Prostate gland (tissue), 2 donors: ENCODE results near the gene EGF.
"Not testable (repeated sequence)": the region's sequence is repeated elsewhere in the genome, so short reads cannot be mapped to it uniquely, and the experiment has no call there.

Source experiments
- CTCF ChIP-seq, 4 experiments: fragments of 200-600 bp in 2 of 4; fragments of 450-650 bp in 2 of 4; sonication (generic) in 2 of 4; IDR thresholded peaks; 1 replicate in 3 of 4; 2 replicates in 1 of 4; pipeline ENCODE4 v1.5.1; 2016 to 2019; ENCODE audit warnings: antibody characterized with exemption in 4 of 4, mild to moderate bottlenecking in 2 of 4, moderate library complexity in 2 of 4
- POLR2A ChIP-seq: fragments of 450-650 bp; IDR thresholded peaks from one replicate; pipeline ENCODE4 v1.6.1; 2016; ENCODE audit warnings: antibody characterized with exemption, mild to moderate bottlenecking

DNA sequence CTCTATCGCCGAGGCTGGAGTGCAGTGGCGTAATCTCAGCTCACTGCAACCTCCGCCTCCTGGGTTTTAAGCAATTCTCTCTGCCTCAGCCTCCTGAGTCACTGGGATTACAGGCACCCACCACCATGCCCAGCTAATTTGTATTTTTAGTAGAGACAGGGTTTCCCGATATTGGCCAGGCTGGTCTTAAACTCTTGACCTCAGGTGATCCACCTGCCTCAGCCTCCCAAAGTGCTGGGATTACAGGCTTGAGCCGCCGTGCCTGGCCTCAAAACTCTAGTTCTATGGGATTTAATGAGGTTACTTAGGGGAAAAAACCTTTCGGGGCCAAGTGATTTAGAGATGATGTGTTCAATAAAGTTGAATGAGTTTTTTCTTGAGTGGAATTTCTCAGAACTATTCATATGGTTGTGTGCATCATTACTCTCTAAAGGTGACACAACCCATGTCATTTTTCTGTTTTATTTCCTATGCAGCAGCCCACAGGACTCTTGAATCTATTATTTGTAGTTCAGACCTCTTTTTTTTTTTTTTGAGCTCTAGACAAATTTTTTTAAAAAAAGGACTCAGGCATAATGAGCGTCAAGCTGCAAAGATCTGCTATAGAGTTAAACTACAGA, 36.5 kb downstream of the EGF start:
- TF ChIP-seq CTCF (IDR thresholded peaks at IDR 0.05); POLR2A: not testable (repeated sequence)
